Lung (tissue), 12 donors: Measurements from ENCODE around the gene PRR15. TPM values are rescaled to one million over a fixed set of nuclear protein-coding genes. Genes with fewer than 3 reads are reported as not detected.
A peak's percentile ranks its signal among the peaks of the same experiment; 100 is the strongest.

Source experiments
- ATAC-seq: fragments of 200-7000 bp; cut with Tn5 transposase; one replicate; pipeline ENCODE4 v1.9.1; 2020; ENCODE audit warnings: moderate number of reproducible peaks; ENCODE audit not compliant: insufficient read depth, low FRiP score
- DNase-seq, 3 donors: peaks; one replicate each; pipeline ENCODE4 v3.0.0-alpha.2; 2013 to 2017
- H3K27ac ChIP-seq, 2 donors: one replicate each; pipeline ENCODE4 v1.5.1; 2013; ENCODE audit warnings: mild to moderate bottlenecking in 2 of 2, moderate library complexity in 2 of 2, control low read depth in 1 of 2, inconsistent platforms in 1 of 2, low read depth in 1 of 2, low read length in 1 of 2
- H3K27me3 ChIP-seq, 3 donors: one replicate each; pipeline ENCODE4 v1.5.1; 2013; ENCODE audit warnings: low read length in 2 of 3; ENCODE audit not compliant: control insufficient read depth in 3 of 3, insufficient read depth in 3 of 3
- H3K36me3 ChIP-seq, 4 donors: one replicate each; pipeline ENCODE4 v1.5.1; 2013; ENCODE audit warnings: low read length in 4 of 4, mild to moderate bottlenecking in 1 of 4, moderate library complexity in 1 of 4; ENCODE audit not compliant: control insufficient read depth in 4 of 4, insufficient read depth in 4 of 4
- H3K4me1 ChIP-seq, 5 donors: one replicate each; pipeline ENCODE4 v1.5.1; 2013; ENCODE audit warnings: low read length in 5 of 5, mild to moderate bottlenecking in 2 of 5, moderate library complexity in 1 of 5; ENCODE audit not compliant: control insufficient read depth in 5 of 5, insufficient read depth in 5 of 5
- H3K4me3 ChIP-seq: one replicate; pipeline ENCODE4 v1.5.1; 2013; ENCODE audit warnings: mild to moderate bottlenecking, control low read depth, moderate library complexity
- H3K9ac ChIP-seq, 2 donors: one replicate each; pipeline ENCODE4 v1.5.1; 2013; ENCODE audit warnings: low read length in 2 of 2, control low read depth in 1 of 2; ENCODE audit not compliant: insufficient read depth in 1 of 2
- H3K9me3 ChIP-seq, 4 donors: one replicate each; pipeline ENCODE4 v1.5.1; 2013; ENCODE audit warnings: low read length in 3 of 4, mild to moderate bottlenecking in 1 of 4, moderate library complexity in 1 of 4; ENCODE audit not compliant: control insufficient read depth in 4 of 4, insufficient read depth in 3 of 4
- WGBS, 2 donors: extraction: QIAGEN DNeasy Blood & Tissue Kit; methylation state at CpG; one replicate each; pipeline ENCODE4 v1.1.7; 2013; 5-methylcytosine and 5-hydroxymethylcytosine counted together
- polyA plus RNA-seq, 2 donors: library from polyadenylated mRNA; stranded (reverse); fragments of 200-250 nt; gene quantifications; one replicate each; pipeline ENCODE4 v1.2.1, GENCODE V29; 2013
- total RNA-seq, 2 donors: library from RNA; depleted of rRNA in 1 of 2; stranded (reverse); fragments of >200 nt in 1 of 2; gene quantifications; one replicate each; pipeline ENCODE4 v1.2.1, GENCODE V29; 2014 to 2021
- TF ChIP-seq, protein P1 (sequence below): IDR thresholded peaks from 2 replicates; pipeline ENCODE4 v1.5.1; 2012; ENCODE audit warnings: mild to moderate bottlenecking; ENCODE audit errors: control extremely low read depth, extremely low read depth
- donor health status: control.
- donor health status: control.
- donor health status: Bipolar disorder and iron deficiency.
- donor health status: healthy.
- donor health status: DM: yes; HTN: yes; CAD: no.

Gene PRR15
- total and polyA plus RNA-seq, 4 donors, result 0.71 to 11.4 (median 7.0) TPM

DNA sequence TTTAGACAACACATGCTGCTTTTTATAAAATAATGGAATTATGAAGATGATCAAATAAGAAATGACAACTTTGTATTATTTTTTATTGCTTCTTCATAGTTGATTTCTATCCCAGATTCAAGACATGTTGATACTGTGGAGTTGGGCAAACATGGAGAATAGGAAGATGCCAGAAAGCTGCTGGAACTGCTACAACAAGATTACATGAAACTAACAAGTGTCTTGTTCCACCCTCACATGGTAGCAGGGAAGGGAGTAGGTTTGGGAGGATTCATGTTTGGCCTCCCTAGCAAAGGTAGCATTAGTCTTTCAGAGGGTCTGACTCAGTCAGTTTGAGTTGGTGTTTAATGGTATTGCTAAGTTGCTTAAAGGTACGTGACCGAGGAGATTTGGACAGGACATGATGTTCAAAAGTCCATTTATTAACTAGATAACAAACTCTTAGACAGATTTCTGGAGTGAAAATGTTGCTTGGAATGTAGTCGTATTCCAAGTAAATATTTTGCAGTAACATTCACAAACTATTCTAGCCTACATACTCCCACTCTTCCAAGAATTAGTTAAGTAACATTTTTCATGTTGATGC is 33.1 kb downstream of the PRR15 start:
- ATAC-seq, result no peak

DNA sequence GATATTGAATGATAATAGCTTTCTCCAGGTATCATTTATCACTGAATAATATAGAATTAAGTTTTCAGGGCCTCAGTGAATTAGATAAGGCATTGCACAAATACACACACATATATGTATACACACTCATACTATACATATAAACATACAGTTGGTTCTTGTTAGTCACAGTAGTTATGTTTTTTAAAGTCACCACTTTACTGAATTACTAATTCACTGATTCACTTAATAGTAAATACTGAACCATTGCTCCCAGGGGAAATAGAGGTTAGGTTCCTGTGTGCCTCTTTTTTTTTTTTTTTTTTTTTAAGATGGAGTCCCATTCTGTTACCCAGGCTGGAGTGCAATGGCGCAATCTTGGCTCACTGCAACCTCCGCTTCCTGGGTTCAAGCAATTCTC is 33.6 kb downstream of the PRR15 start:
- Histone ChIP-seq H3K9me3 (no peaks in the 10 kb centered on the region), H3K27me3 (peaks cover 0 to 37% (median 0%) of the 10 kb centered on the region in 3 donors), H3K9ac (no peak overlapping the region), H3K4me1 (no peaks in the 10 kb centered on the region), H3K36me3 (no peaks in the 10 kb centered on the region), H3K27ac (no peak overlapping the region), H3K4me3 (no peak overlapping the region)
- ATAC-seq (no peak), DNase-seq (no peak)
- WGBS, 2 donors, result 91 to 100% methylated on average over 2 of the region's 2 CpGs
- TF ChIP-seq, protein P1, sequence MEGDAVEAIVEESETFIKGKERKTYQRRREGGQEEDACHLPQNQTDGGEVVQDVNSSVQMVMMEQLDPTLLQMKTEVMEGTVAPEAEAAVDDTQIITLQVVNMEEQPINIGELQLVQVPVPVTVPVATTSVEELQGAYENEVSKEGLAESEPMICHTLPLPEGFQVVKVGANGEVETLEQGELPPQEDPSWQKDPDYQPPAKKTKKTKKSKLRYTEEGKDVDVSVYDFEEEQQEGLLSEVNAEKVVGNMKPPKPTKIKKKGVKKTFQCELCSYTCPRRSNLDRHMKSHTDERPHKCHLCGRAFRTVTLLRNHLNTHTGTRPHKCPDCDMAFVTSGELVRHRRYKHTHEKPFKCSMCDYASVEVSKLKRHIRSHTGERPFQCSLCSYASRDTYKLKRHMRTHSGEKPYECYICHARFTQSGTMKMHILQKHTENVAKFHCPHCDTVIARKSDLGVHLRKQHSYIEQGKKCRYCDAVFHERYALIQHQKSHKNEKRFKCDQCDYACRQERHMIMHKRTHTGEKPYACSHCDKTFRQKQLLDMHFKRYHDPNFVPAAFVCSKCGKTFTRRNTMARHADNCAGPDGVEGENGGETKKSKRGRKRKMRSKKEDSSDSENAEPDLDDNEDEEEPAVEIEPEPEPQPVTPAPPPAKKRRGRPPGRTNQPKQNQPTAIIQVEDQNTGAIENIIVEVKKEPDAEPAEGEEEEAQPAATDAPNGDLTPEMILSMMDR, result no peak

More for the DNA sequence above, 33.1 kb downstream of the PRR15 start:
- TF ChIP-seq, protein P1, result no peak
- H3K4me1 ChIP-seq, result no peaks in the 10 kb centered on the region
- DNase-seq, result no peak
- no peak overlapping the region for H3K9ac ChIP-seq
- no peaks in the 10 kb centered on the region for H3K36me3 ChIP-seq
- H3K4me3 ChIP-seq, result no peak overlapping the region
- no peaks in the 10 kb centered on the region for H3K9me3 ChIP-seq
- no peak overlapping the region for H3K27ac ChIP-seq
- 80 to 92% methylated on average over 3 of the region's 3 CpGs for WGBS, 2 donors
- H3K27me3 ChIP-seq, result peaks cover 0 to 41% (median 0%) of the 10 kb centered on the region in 3 donors

DNA sequence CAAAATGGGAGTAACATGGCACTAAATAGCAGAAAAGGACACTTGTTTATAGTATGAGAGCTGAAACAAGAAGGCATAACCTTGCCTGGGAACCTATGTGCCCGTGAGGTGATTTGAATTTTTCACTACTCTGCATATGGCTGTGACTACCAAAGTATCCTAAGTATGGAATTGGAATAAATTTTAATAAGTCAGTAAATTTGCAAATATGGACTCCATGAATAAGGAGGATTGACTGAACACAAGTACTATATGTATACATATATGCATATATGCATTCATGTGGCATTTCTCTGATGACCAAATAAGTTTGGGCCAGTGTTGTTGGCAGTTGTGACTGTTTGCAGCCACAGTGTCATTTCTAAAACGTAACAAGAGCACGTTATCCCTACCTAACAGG is 34.5 kb downstream of the PRR15 start:
- Histone ChIP-seq H3K4me1 (no peaks in the 10 kb centered on the region), H3K4me3 (no peak overlapping the region), H3K9me3 (no peaks in the 10 kb centered on the region), H3K27ac (no peak overlapping the region), H3K9ac (no peak overlapping the region), H3K27me3 (peaks cover 0 to 39% (median 0%) of the 10 kb centered on the region in 3 donors), H3K36me3 (no peaks in the 10 kb centered on the region)
- DNase-seq (no peak), ATAC-seq (no peak)
- TF ChIP-seq, protein P1, result no peak
- 87 to 91% methylated on average over 3 of the region's 3 CpGs for WGBS, 2 donors

DNA sequence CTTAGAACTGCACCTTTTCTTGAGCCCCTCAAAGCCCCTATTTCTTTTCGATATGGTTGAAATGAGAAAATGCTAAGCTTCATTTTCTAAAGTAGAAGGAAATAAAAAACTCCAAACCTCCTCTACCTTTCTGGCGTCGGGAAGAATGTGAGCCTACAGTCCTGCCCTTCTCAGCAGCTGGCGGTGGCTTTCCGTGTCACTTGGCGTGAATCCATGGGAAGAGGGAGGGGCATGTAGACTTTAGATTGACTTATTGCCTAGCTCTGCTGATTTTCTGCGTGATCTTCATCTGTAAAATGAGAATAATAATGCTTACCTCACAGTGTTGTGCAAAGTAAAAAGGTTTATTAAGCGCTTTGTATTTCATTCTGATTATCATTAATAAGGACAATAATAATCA is 35.0 kb downstream of the PRR15 start:
- ATAC-seq, result no peak
- WGBS, 2 donors, result 62 to 76% methylated on average over 8 of the region's 8 CpGs
- TF ChIP-seq, protein P1, result no peak

More for the DNA sequence above, 35.0 kb downstream of the PRR15 start:
- Histone ChIP-seq H3K36me3 (no peaks in the 10 kb centered on the region), H3K9me3 (no peaks in the 10 kb centered on the region), H3K4me1 (no peaks in the 10 kb centered on the region), H3K9ac (no peak overlapping the region), H3K27ac (no peak overlapping the region), H3K27me3 (peaks cover 0 to 37% (median 0%) of the 10 kb centered on the region in 3 donors), H3K4me3 (no peak overlapping the region)
- peak in 1 of 3 donors; percentile 17 for DNase-seq
